ENCODE data around the gene CPNE5. TPM values are rescaled to one million over a fixed set of nuclear protein-coding genes. Genes with fewer than 3 reads are reported as not detected.

The CPNE5 gene
- total and polyA plus RNA-seq, 4 donors, result 0.93 to 5.2 (median 3.8) TPM

- H3K4me1 ChIP-seq (ENCODE audit: control insufficient read depth in 5 of 5, insufficient read depth in 5 of 5, low read length in 5 of 5), result peaks cover 0 to 10% (median 0%) of the 10 kb centered on the region in 5 donors
- 59% methylated on average over 5 of the region's 5 CpGs for WGBS, 2 donors
- TF ChIP-seq CTCF (IDR thresholded peaks at IDR 0.05; ENCODE audit: control extremely low read depth, extremely low read depth), result no peak
- no peak overlapping the region for H3K9ac ChIP-seq (ENCODE audit: insufficient read depth in 1 of 2, low read length in 2 of 2)
- H3K27me3 ChIP-seq (ENCODE audit: control insufficient read depth in 3 of 3, insufficient read depth in 3 of 3, low read length in 2 of 3), result no peaks in the 10 kb centered on the region
- no peaks in the 10 kb centered on the region for H3K36me3 ChIP-seq (ENCODE audit: control insufficient read depth in 4 of 4, insufficient read depth in 4 of 4, low read length in 4 of 4)
- peak in 1 of 3 donors; percentile 47 for DNase-seq
- H3K9me3 ChIP-seq (ENCODE audit: control insufficient read depth in 4 of 4, insufficient read depth in 3 of 4, low read length in 3 of 4), result no peaks in the 10 kb centered on the region
- H3K4me3 ChIP-seq, result no peak overlapping the region
- ATAC-seq (ENCODE audit: insufficient read depth, low FRiP score), result no peak
- H3K27ac ChIP-seq (ENCODE audit: low read depth in 1 of 2, low read length in 1 of 2), result no peak overlapping the region
Observed at GRCh38 chr6:36777801-36778200, 61.4 kb downstream of the CPNE5 start.

- 83 to 89% methylated on average over 5 of the region's 5 CpGs for WGBS, 2 donors
- H3K27me3 ChIP-seq (ENCODE audit: control insufficient read depth in 3 of 3, insufficient read depth in 3 of 3, low read length in 2 of 3), result no peaks in the 10 kb centered on the region
- no peak for TF ChIP-seq CTCF (IDR thresholded peaks at IDR 0.05; ENCODE audit: control extremely low read depth, extremely low read depth)
- H3K36me3 ChIP-seq (ENCODE audit: control insufficient read depth in 4 of 4, insufficient read depth in 4 of 4, low read length in 4 of 4), result no peaks in the 10 kb centered on the region
- H3K9me3 ChIP-seq (ENCODE audit: control insufficient read depth in 4 of 4, insufficient read depth in 3 of 4, low read length in 3 of 4), result no peaks in the 10 kb centered on the region
- H3K27ac ChIP-seq (ENCODE audit: low read depth in 1 of 2, low read length in 1 of 2), result no peak overlapping the region
- no peak overlapping the region for H3K9ac ChIP-seq (ENCODE audit: insufficient read depth in 1 of 2, low read length in 2 of 2)
- ATAC-seq (ENCODE audit: insufficient read depth, low FRiP score) (no peak), DNase-seq (no peak)
- H3K4me3 ChIP-seq, result no peak overlapping the region
- H3K4me1 ChIP-seq (ENCODE audit: control insufficient read depth in 5 of 5, insufficient read depth in 5 of 5, low read length in 5 of 5), result peaks cover 0 to 10% (median 0%) of the 10 kb centered on the region in 5 donors
Observed at GRCh38 chr6:36776167-36776566, 63.1 kb downstream of the CPNE5 start.

GRCh38 chr6:36774331-36774730 is 64.9 kb downstream of the CPNE5 start:
- DNase-seq (no peak), ATAC-seq (ENCODE audit: insufficient read depth, low FRiP score) (no peak)
- no peaks in the 10 kb centered on the region for H3K9me3 ChIP-seq (ENCODE audit: control insufficient read depth in 4 of 4, insufficient read depth in 3 of 4, low read length in 3 of 4)
- no peak overlapping the region for H3K9ac ChIP-seq (ENCODE audit: insufficient read depth in 1 of 2, low read length in 2 of 2)
- TF ChIP-seq CTCF (IDR thresholded peaks at IDR 0.05; ENCODE audit: control extremely low read depth, extremely low read depth), result no peak
- H3K27me3 ChIP-seq (ENCODE audit: control insufficient read depth in 3 of 3, insufficient read depth in 3 of 3, low read length in 2 of 3), result no peaks in the 10 kb centered on the region
- no peak overlapping the region for H3K4me3 ChIP-seq
- no peaks in the 10 kb centered on the region for H3K36me3 ChIP-seq (ENCODE audit: control insufficient read depth in 4 of 4, insufficient read depth in 4 of 4, low read length in 4 of 4)
- H3K27ac ChIP-seq (ENCODE audit: low read depth in 1 of 2, low read length in 1 of 2), result no peak overlapping the region
- 89 to 94% methylated on average over 5 of the region's 5 CpGs for WGBS, 2 donors
- peaks cover 0 to 10% (median 0%) of the 10 kb centered on the region in 5 donors for H3K4me1 ChIP-seq (ENCODE audit: control insufficient read depth in 5 of 5, insufficient read depth in 5 of 5, low read length in 5 of 5)

- H3K27ac ChIP-seq (ENCODE audit: low read depth in 1 of 2, low read length in 1 of 2), result no peak overlapping the region
- DNase-seq (no peak), ATAC-seq (ENCODE audit: insufficient read depth, low FRiP score) (no peak)
- no peak overlapping the region for H3K4me3 ChIP-seq
- no peak overlapping the region for H3K9ac ChIP-seq (ENCODE audit: insufficient read depth in 1 of 2, low read length in 2 of 2)
- no peaks in the 10 kb centered on the region for H3K27me3 ChIP-seq (ENCODE audit: control insufficient read depth in 3 of 3, insufficient read depth in 3 of 3, low read length in 2 of 3)
- peaks cover 0 to 7% (median 4%) of the 10 kb centered on the region in 5 donors for H3K4me1 ChIP-seq (ENCODE audit: control insufficient read depth in 5 of 5, insufficient read depth in 5 of 5, low read length in 5 of 5)
- H3K9me3 ChIP-seq (ENCODE audit: control insufficient read depth in 4 of 4, insufficient read depth in 3 of 4, low read length in 3 of 4), result no peaks in the 10 kb centered on the region
- WGBS, 2 donors, result 84 to 88% methylated on average over 8 of the region's 8 CpGs
- TF ChIP-seq CTCF (IDR thresholded peaks at IDR 0.05; ENCODE audit: control extremely low read depth, extremely low read depth), result no peak
- H3K36me3 ChIP-seq (ENCODE audit: control insufficient read depth in 4 of 4, insufficient read depth in 4 of 4, low read length in 4 of 4), result no peaks in the 10 kb centered on the region
Observed at GRCh38 chr6:36772397-36772796, 66.8 kb downstream of the CPNE5 start.

All from lung (tissue), 12 donors.